Measurements from ENCODE around the gene ZNF613. TPM values are rescaled to one million over a fixed set of nuclear protein-coding genes. Genes with fewer than 3 reads are reported as not detected.

The ZNF613 gene
- total and polyA plus RNA-seq, 12 donors = 2.4 to 7.1 (median 5.1) TPM

Other genes with a start within 250 kb of the ZNF613 start
- gene SPACA6, start 234.1 kb upstream of the ZNF613 start, total RNA-seq = 10 to 100 TPM in 6 of 10 donors, 1 to 10 TPM in 4; 6.4 to 16.1 (median 10.1) TPM
- gene SPACA6, start 234.1 kb upstream of the ZNF613 start, polyA plus RNA-seq = 10 to 100 TPM in 1 of 2 donors, 1 to 10 TPM in 1; 8.6 to 45.1 TPM
- gene HAS1, start 203.5 kb upstream of the ZNF613 start, total RNA-seq = 1 to 10 TPM in 1 of 10 donors, under 1 TPM in 8, not detected in 1; 0.17 to 1.3 (median 0.47) TPM
- gene HAS1, start 203.5 kb upstream of the ZNF613 start, polyA plus RNA-seq = under 1 TPM; 0.44 to 0.83 TPM
- 10 to 100 TPM in 2 of 10 donors, 1 to 10 TPM in 8; 1.5 to 16.9 (median 4.0) TPM for gene FPR1, start 175.6 kb upstream of the ZNF613 start, total RNA-seq
- gene FPR1, start 175.6 kb upstream of the ZNF613 start, polyA plus RNA-seq = 1 to 10 TPM in 1 of 2 donors, under 1 TPM in 1; 0.95 to 4.4 TPM
- 1 to 10 TPM in 4 of 10 donors, under 1 TPM in 6; 0.17 to 5.8 (median 0.54) TPM for gene FPR2, start 166.3 kb upstream of the ZNF613 start, total RNA-seq
- gene FPR2, start 166.3 kb upstream of the ZNF613 start, polyA plus RNA-seq = under 1 TPM in 1 of 2 donors, not detected in 1; 0.67 TPM
- 10 to 100 TPM in 1 of 10 donors, 1 to 10 TPM in 9; 1.3 to 16.5 (median 3.3) TPM for gene FPR3, start 132.3 kb upstream of the ZNF613 start, total RNA-seq
- gene FPR3, start 132.3 kb upstream of the ZNF613 start, polyA plus RNA-seq = 1 to 10 TPM in 1 of 2 donors, under 1 TPM in 1; 0.73 to 2.0 TPM
- gene ZNF577, start 39.5 kb upstream of the ZNF613 start, total RNA-seq = 10 to 100 TPM in 2 of 10 donors, 1 to 10 TPM in 8; 4.6 to 12.4 (median 8.6) TPM
- 10 to 100 TPM in 1 of 2 donors, 1 to 10 TPM in 1; 7.6 to 22.8 TPM for gene ZNF577, start 39.5 kb upstream of the ZNF613 start, polyA plus RNA-seq
- 10 to 100 TPM in 2 of 10 donors, 1 to 10 TPM in 8; 6.3 to 10.9 (median 8.3) TPM for gene ZNF649, start 22.5 kb upstream of the ZNF613 start, total RNA-seq
- 1 to 10 TPM; 2.3 to 4.2 TPM for gene ZNF649, start 22.5 kb upstream of the ZNF613 start, polyA plus RNA-seq
- gene ZNF350, start 59.4 kb downstream of the ZNF613 start, total RNA-seq = 10 to 100 TPM in 1 of 10 donors, 1 to 10 TPM in 9; 5.3 to 10.1 (median 7.5) TPM
- gene ZNF350, start 59.4 kb downstream of the ZNF613 start, polyA plus RNA-seq = 1 to 10 TPM; 4.6 to 6.7 TPM
- 10 to 100 TPM in 5 of 10 donors, 1 to 10 TPM in 5; 8.1 to 13.7 (median 10.1) TPM for gene ZNF615, start 80.7 kb downstream of the ZNF613 start, total RNA-seq
- 1 to 10 TPM; 2.6 to 5.5 TPM for gene ZNF615, start 80.7 kb downstream of the ZNF613 start, polyA plus RNA-seq
- gene ZNF614, start 100.9 kb downstream of the ZNF613 start, total RNA-seq = 1 to 10 TPM; 6.1 to 8.4 (median 6.8) TPM
- 1 to 10 TPM; 3.0 to 3.4 TPM for gene ZNF614, start 100.9 kb downstream of the ZNF613 start, polyA plus RNA-seq
- 10 to 100 TPM in 2 of 10 donors, 1 to 10 TPM in 8; 5.1 to 11.4 (median 8.7) TPM for gene ZNF432, start 121.4 kb downstream of the ZNF613 start, total RNA-seq
- 10 to 100 TPM in 1 of 2 donors, 1 to 10 TPM in 1; 3.8 to 14.4 TPM for gene ZNF432, start 121.4 kb downstream of the ZNF613 start, polyA plus RNA-seq
- 10 to 100 TPM in 2 of 10 donors, 1 to 10 TPM in 8; 6.7 to 10.7 (median 9.3) TPM for gene ZNF841, start 168.3 kb downstream of the ZNF613 start, total RNA-seq
- 1 to 10 TPM; 3.1 to 8.5 TPM for gene ZNF841, start 168.3 kb downstream of the ZNF613 start, polyA plus RNA-seq
- gene ZNF616, start 212.5 kb downstream of the ZNF613 start, total RNA-seq = 1 to 10 TPM; 4.9 to 8.0 (median 6.5) TPM
- gene ZNF616, start 212.5 kb downstream of the ZNF613 start, polyA plus RNA-seq = 1 to 10 TPM; 1.6 to 2.2 TPM
- gene ZNF836, start 244.1 kb downstream of the ZNF613 start, total RNA-seq = 10 to 100 TPM in 1 of 10 donors, 1 to 10 TPM in 9; 5.1 to 10.6 (median 7.1) TPM
- gene ZNF836, start 244.1 kb downstream of the ZNF613 start, polyA plus RNA-seq = 1 to 10 TPM; 2.3 to 6.1 TPM

All from heart right ventricle (tissue), 12 donors.